Activated T-cell treated with anti-CD3 and anti-CD28 coated beads, Interleukin-2, amount 50 U/mL, for 72 hours (primary cell): ENCODE results near the gene PNPLA3. TPM values are rescaled to one million over a fixed set of nuclear protein-coding genes. Genes with fewer than 3 reads are reported as not detected.

Experiments
- ATAC-seq, 2 donors: fragments of 150-1000 bp; cut with Tn5 transposase; replicated peaks in 1 of 2; 2 replicates each; pipeline ENCODE4 v1.10.0; 2021; ENCODE audit warnings: moderate library complexity in 2 of 2, mild to moderate bottlenecking in 1 of 2
- DNase-seq, 2 donors: peaks; one replicate each; pipeline ENCODE4 v3.0.0; 2021 to 2022; ENCODE audit warnings: mixed read lengths in 1 of 2
- H3K27ac Mint-ChIP-seq: one replicate; pipeline ENCODE4 v1.8.0; 2022; ENCODE audit warnings: mild to moderate bottlenecking, moderate library complexity, mixed read lengths
- H3K27me3 Mint-ChIP-seq: one replicate; pipeline ENCODE4 v1.8.0; 2022; ENCODE audit warnings: low read depth, mixed read lengths
- H3K36me3 Mint-ChIP-seq, 2 donors: one replicate each; pipeline ENCODE4 v1.8.0; 2022; ENCODE audit warnings: mixed read lengths in 2 of 2, mild to moderate bottlenecking in 1 of 2; ENCODE audit not compliant: insufficient read depth in 2 of 2
- H3K4me1 Mint-ChIP-seq: one replicate; pipeline ENCODE4 v1.8.0; 2022; ENCODE audit warnings: low read depth, mixed read lengths
- H3K4me3 Mint-ChIP-seq, 2 donors: one replicate each; pipeline ENCODE4 v1.8.0; 2022; ENCODE audit warnings: mild to moderate bottlenecking in 2 of 2, mixed read lengths in 2 of 2, moderate library complexity in 2 of 2
- H3K9me3 Mint-ChIP-seq, 2 donors: one replicate each; pipeline ENCODE4 v1.8.0; 2022; ENCODE audit warnings: mixed read lengths in 2 of 2
- total RNA-seq, 2 donors: library from RNA; stranded (reverse); gene quantifications; one replicate each; pipeline ENCODE4 v1.2.3, GENCODE V29; 2022

Gene PNPLA3
- total RNA-seq, 2 donors from 2014 or later: 0.25 to 0.60 TPM

- Mint-ChIP-seq H3K4me3 (peak overlapping the region in 1 of 2 donors; percentile 6), H3K27me3 (peaks cover 21% of the 10 kb centered on the region), H3K9me3 (no peaks in the 10 kb centered on the region), H3K4me1 (peaks cover 4% of the 10 kb centered on the region), H3K36me3 (peaks cover 0 to 3% of the 10 kb centered on the region in 2 donors), H3K27ac (no peak overlapping the region)
- ATAC-seq (no peak), DNase-seq (no peak)
Observed at GRCh38 chr22:43922123-43922522, 1.5 kb upstream of the PNPLA3 start.

GRCh38 chr22:43923191-43923590 is 414 bp upstream of the PNPLA3 start:
- Mint-ChIP-seq H3K36me3 (peaks cover 0 to 3% of the 10 kb centered on the region in 2 donors), H3K27me3 (peaks cover 21% of the 10 kb centered on the region), H3K27ac (no peak overlapping the region), H3K9me3 (no peaks in the 10 kb centered on the region), H3K4me1 (peaks cover 4% of the 10 kb centered on the region), H3K4me3 (peak overlapping the region; percentile 84 to 87)
- ATAC-seq: peak; percentile 21 to 27
- peak; percentile 7 to 20 for DNase-seq

GRCh38 chr22:43924877-43925276 is 1.3 kb downstream of the PNPLA3 start:
- no peak overlapping the region for H3K27ac Mint-ChIP-seq

GRCh38 chr22:43925433-43926348 is 2.1 kb downstream of the PNPLA3 start:
- Mint-ChIP-seq H3K27me3 (peaks cover 11% of the 10 kb centered on the region), H3K9me3 (no peaks in the 10 kb centered on the region), H3K36me3 (peaks cover 0 to 3% of the 10 kb centered on the region in 2 donors), H3K4me3 (peak overlapping the region in 1 of 2 donors; percentile 87), H3K4me1 (peaks cover 4% of the 10 kb centered on the region), H3K27ac (no peak overlapping the region)
- DNase-seq: no peak
- ATAC-seq: no peak

More at GRCh38 chr22:43924877-43925276, 1.3 kb downstream of the PNPLA3 start:
- peaks cover 0 to 3% of the 10 kb centered on the region in 2 donors for H3K36me3 Mint-ChIP-seq
- peaks cover 11% of the 10 kb centered on the region for H3K27me3 Mint-ChIP-seq
- H3K4me1 Mint-ChIP-seq: peaks cover 4% of the 10 kb centered on the region
- peak overlapping the region; percentile 72 to 87 for H3K4me3 Mint-ChIP-seq
- ATAC-seq (no peak), DNase-seq (no peak)
- H3K9me3 Mint-ChIP-seq: no peaks in the 10 kb centered on the region

- Mint-ChIP-seq H3K4me1 (peaks cover 4% of the 10 kb centered on the region), H3K36me3 (peaks cover 0 to 3% of the 10 kb centered on the region in 2 donors), H3K27me3 (peaks cover 11% of the 10 kb centered on the region), H3K27ac (no peak overlapping the region), H3K9me3 (no peaks in the 10 kb centered on the region), H3K4me3 (no peak overlapping the region)
- ATAC-seq (no peak), DNase-seq (no peak)
Observed at GRCh38 chr22:43926349-43926710, 2.7 kb downstream of the PNPLA3 start.

GRCh38 chr22:43928468-43928867 is 4.9 kb downstream of the PNPLA3 start:
- Mint-ChIP-seq H3K4me1 (no peaks in the 10 kb centered on the region), H3K9me3 (no peaks in the 10 kb centered on the region), H3K27ac (no peak overlapping the region), H3K36me3 (no peaks in the 10 kb centered on the region), H3K27me3 (peaks cover 11% of the 10 kb centered on the region), H3K4me3 (no peak overlapping the region)
- DNase-seq (no peak), ATAC-seq (no peak)

- no peak for ATAC-seq
- H3K27ac Mint-ChIP-seq: no peak overlapping the region
Observed at GRCh38 chr22:43928908-43929307, 5.3 kb downstream of the PNPLA3 start.

GRCh38 chr22:43931771-43932170 is 8.2 kb downstream of the PNPLA3 start:
- Mint-ChIP-seq H3K9me3 (no peaks in the 10 kb centered on the region), H3K27me3 (no peaks in the 10 kb centered on the region), H3K27ac (no peak overlapping the region), H3K36me3 (no peaks in the 10 kb centered on the region), H3K4me1 (no peaks in the 10 kb centered on the region), H3K4me3 (no peak overlapping the region)
- ATAC-seq: no peak
- no peak for DNase-seq

More at GRCh38 chr22:43928908-43929307, 5.3 kb downstream of the PNPLA3 start:
- peaks cover 11% of the 10 kb centered on the region for H3K27me3 Mint-ChIP-seq
- no peaks in the 10 kb centered on the region for H3K9me3 Mint-ChIP-seq
- no peak overlapping the region for H3K4me3 Mint-ChIP-seq
- DNase-seq: no peak
- no peaks in the 10 kb centered on the region for H3K36me3 Mint-ChIP-seq
- H3K4me1 Mint-ChIP-seq: no peaks in the 10 kb centered on the region

GRCh38 chr22:43941449-43941848 is 17.8 kb downstream of the PNPLA3 start:
- H3K4me1 Mint-ChIP-seq: peaks cover 6% of the 10 kb centered on the region
- H3K27ac Mint-ChIP-seq: no peak overlapping the region
- H3K36me3 Mint-ChIP-seq: no peaks in the 10 kb centered on the region
- H3K9me3 Mint-ChIP-seq: peaks cover 0 to 2% of the 10 kb centered on the region in 2 donors
- H3K27me3 Mint-ChIP-seq: peaks cover 22% of the 10 kb centered on the region
- no peak for DNase-seq
- no peak overlapping the region for H3K4me3 Mint-ChIP-seq
- no peak for ATAC-seq

GRCh38 chr22:43944670-43945430 is 21.2 kb downstream of the PNPLA3 start:
- no peaks in the 10 kb centered on the region for H3K9me3 Mint-ChIP-seq
- H3K27me3 Mint-ChIP-seq: peaks cover 22% of the 10 kb centered on the region
- DNase-seq: no peak
- no peaks in the 10 kb centered on the region for H3K36me3 Mint-ChIP-seq
- H3K27ac Mint-ChIP-seq: no peak overlapping the region
- ATAC-seq: no peak
- H3K4me1 Mint-ChIP-seq: peaks cover 6% of the 10 kb centered on the region
- no peak overlapping the region for H3K4me3 Mint-ChIP-seq

GRCh38 chr22:43945632-43946383 is 22.2 kb downstream of the PNPLA3 start:
- Mint-ChIP-seq H3K4me1 (peaks cover 6% of the 10 kb centered on the region), H3K27me3 (peaks cover 22% of the 10 kb centered on the region), H3K9me3 (no peaks in the 10 kb centered on the region), H3K4me3 (no peak overlapping the region), H3K27ac (no peak overlapping the region), H3K36me3 (no peaks in the 10 kb centered on the region)
- DNase-seq: peak; percentile 70 to 74
- ATAC-seq: peak; percentile 96 to 97

- no peaks in the 10 kb centered on the region for H3K9me3 Mint-ChIP-seq
- ATAC-seq (peak; percentile 15 to 25), DNase-seq (no peak)
- H3K27ac Mint-ChIP-seq: no peak overlapping the region
- H3K4me1 Mint-ChIP-seq: peaks cover 6% of the 10 kb centered on the region
- H3K36me3 Mint-ChIP-seq: no peaks in the 10 kb centered on the region
- H3K4me3 Mint-ChIP-seq: no peak overlapping the region
- peaks cover 22% of the 10 kb centered on the region for H3K27me3 Mint-ChIP-seq
Observed at GRCh38 chr22:43946384-43946667, 22.7 kb downstream of the PNPLA3 start.
